ENCODE measurements around the gene REEP5.

REEP5 gene

DNA sequence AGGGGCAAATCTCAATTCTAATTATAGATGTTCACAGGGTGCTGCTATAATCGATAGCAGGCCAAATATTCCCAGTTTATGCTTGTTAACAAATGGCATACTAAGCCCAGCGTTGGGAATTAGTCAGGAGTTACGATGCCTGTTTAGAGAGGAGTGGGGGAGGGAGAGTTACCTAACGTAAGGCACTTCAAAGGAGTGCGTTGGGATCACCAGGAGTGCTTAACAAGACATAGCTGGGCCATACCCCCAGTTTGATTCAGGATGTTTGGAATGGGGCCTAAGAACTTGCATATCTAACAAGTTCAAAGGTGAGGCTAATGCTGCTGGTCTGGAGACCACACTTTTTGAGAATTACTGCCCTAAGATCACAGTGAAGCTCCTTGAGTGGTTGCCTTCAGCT, 75.5 kb downstream of the REEP5 start:
- in situ Hi-C loops (cut with MboI; ENCODE audit: low sequenced_read_pairs, unreplicated experiment) = no loop called here
- DNase-seq (ENCODE audit: low spot score) = no peak
- TF ChIP-seq, protein P1, sequence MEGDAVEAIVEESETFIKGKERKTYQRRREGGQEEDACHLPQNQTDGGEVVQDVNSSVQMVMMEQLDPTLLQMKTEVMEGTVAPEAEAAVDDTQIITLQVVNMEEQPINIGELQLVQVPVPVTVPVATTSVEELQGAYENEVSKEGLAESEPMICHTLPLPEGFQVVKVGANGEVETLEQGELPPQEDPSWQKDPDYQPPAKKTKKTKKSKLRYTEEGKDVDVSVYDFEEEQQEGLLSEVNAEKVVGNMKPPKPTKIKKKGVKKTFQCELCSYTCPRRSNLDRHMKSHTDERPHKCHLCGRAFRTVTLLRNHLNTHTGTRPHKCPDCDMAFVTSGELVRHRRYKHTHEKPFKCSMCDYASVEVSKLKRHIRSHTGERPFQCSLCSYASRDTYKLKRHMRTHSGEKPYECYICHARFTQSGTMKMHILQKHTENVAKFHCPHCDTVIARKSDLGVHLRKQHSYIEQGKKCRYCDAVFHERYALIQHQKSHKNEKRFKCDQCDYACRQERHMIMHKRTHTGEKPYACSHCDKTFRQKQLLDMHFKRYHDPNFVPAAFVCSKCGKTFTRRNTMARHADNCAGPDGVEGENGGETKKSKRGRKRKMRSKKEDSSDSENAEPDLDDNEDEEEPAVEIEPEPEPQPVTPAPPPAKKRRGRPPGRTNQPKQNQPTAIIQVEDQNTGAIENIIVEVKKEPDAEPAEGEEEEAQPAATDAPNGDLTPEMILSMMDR (IDR thresholded peaks at IDR 0.05; ENCODE audit: borderline replicate concordance, control extremely low read depth, extremely low read depth, insufficient read depth, missing control alignments) = no peak

DNA sequence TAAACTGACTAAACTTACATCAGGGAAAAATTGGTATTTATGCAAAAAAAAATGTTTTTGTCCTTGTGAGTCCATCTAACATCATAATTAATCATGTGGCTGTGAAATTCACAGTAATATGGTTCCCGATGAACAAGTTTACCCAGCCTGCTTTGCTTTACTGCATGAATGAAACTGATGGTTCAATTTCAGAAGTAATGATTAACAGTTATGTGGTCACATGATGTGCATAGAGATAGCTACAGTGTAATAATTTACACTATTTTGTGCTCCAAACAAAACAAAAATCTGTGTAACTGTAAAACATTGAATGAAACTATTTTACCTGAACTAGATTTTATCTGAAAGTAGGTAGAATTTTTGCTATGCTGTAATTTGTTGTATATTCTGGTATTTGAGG, 77.5 kb downstream of the REEP5 start:
- in situ Hi-C loops (cut with MboI; ENCODE audit: low sequenced_read_pairs, unreplicated experiment) = no loop called here
- DNase-seq (ENCODE audit: low spot score) = no peak
- TF ChIP-seq, protein P1 (IDR thresholded peaks at IDR 0.05; ENCODE audit: borderline replicate concordance, control extremely low read depth, extremely low read depth, insufficient read depth, missing control alignments) = no peak

DNA sequence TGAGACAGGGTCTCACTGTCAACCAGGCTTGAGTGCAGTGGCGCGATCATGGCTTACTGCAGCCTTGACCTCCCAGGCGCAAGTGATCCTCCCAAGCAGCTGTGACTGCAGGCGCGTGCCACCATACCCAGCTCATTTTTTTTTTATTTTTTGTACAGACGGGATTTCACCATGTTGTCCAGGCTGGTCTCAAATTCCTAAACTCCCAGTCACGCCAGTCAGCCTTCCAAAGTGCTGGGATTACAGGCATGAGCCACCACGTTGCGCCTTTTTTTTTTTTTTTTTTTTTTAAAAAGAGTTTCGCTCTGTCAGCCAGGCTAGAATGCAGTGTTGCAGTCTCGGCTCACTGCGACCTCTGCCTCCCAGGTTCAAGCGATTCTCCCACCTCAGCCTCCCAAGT, 88.1 kb downstream of the REEP5 start:
- in situ Hi-C loops (cut with MboI; ENCODE audit: low sequenced_read_pairs, unreplicated experiment) = no loop called here
- no peak for DNase-seq (ENCODE audit: low spot score)
- TF ChIP-seq, protein P1 (IDR thresholded peaks at IDR 0.05; ENCODE audit: borderline replicate concordance, control extremely low read depth, extremely low read depth, insufficient read depth, missing control alignments) = no peak

GRCh38 chr5:112830378-112830777, 91.6 kb downstream of the REEP5 start:
- no peak for DNase-seq (ENCODE audit: low spot score)
- in situ Hi-C loops (cut with MboI; ENCODE audit: low sequenced_read_pairs, unreplicated experiment) = no loop called here
- TF ChIP-seq, protein P1 (IDR thresholded peaks at IDR 0.05; ENCODE audit: borderline replicate concordance, control extremely low read depth, extremely low read depth, insufficient read depth, missing control alignments) = no peak

Measured in GM13976 (cell line).